ENCODE results near the gene MCM8.

Gene MCM8

DNA sequence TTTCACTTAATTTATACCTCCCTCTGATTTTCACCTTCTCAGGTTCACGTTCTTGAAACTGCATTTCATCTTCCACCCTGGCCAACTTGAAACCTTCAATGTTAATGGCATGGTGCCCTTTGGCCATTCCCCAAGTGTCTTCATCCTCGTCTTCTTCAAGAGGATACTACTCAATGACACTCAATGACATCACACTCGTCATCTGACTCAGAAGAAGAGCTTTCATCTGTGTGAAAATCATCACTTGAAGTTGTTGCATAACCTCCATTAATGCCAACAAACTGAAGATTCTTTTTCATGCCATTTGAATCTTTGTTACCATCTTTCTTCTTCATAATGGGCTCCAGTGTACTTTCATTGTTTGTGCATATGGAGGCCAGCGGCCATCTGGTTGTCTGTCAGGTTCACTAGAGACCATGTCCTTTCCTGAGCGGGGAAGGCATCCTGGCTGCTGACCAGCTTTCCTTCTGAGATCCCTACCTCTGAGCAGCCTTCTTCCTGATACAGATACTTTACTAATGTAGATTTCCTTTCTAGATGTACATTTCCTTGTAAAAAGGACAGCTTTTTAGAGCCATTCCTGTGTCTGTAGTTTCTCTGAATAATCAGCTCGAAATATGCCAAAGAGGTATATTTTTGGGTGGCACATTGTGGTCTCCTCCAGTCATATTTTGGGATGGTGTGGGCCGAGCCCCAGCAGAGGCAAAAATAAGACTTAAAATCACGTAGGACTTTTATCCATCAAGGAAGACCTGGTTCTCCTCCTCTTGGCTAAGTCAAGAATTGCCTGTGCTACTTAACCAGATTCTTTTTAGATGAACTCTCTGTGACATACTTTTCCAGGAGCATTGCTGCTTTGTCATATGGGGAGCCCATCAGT, 21.4 kb upstream of the MCM8 start:
- Histone ChIP-seq H2AFZ (ENCODE audit: low read depth, low read length) (no peak overlapping the region), H3K9ac (ENCODE audit: low read depth, low read length) (no peak overlapping the region), H4K20me1 (ENCODE audit: insufficient read depth, low read length) (no peaks in the 10 kb centered on the region), H3K9me3 (ENCODE audit: insufficient read depth, low read length, severe bottlenecking) (no peaks in the 10 kb centered on the region), H3K27ac (ENCODE audit: low read length) (no peak overlapping the region), H3K4me2 (ENCODE audit: insufficient read depth, low read length) (no peak overlapping the region), H3K4me1 (ENCODE audit: insufficient read depth, low read length) (no peaks in the 10 kb centered on the region), H3K27me3 (ENCODE audit: insufficient read depth, low read length, poor library complexity) (peaks cover 39% of the 10 kb centered on the region), H3K4me3 (ENCODE audit: low read depth in 1 of 2, low read length in 2 of 2) (no peak overlapping the region), H3K36me3 (ENCODE audit: insufficient read depth, low read length) (no peaks in the 10 kb centered on the region), H3K79me2 (ENCODE audit: insufficient read depth, low read length) (no peaks in the 10 kb centered on the region)
- no peak for DNase-seq
- no peak for ATAC-seq (ENCODE audit: insufficient read depth, low read depth)
- TF ChIP-seq, protein P1, sequence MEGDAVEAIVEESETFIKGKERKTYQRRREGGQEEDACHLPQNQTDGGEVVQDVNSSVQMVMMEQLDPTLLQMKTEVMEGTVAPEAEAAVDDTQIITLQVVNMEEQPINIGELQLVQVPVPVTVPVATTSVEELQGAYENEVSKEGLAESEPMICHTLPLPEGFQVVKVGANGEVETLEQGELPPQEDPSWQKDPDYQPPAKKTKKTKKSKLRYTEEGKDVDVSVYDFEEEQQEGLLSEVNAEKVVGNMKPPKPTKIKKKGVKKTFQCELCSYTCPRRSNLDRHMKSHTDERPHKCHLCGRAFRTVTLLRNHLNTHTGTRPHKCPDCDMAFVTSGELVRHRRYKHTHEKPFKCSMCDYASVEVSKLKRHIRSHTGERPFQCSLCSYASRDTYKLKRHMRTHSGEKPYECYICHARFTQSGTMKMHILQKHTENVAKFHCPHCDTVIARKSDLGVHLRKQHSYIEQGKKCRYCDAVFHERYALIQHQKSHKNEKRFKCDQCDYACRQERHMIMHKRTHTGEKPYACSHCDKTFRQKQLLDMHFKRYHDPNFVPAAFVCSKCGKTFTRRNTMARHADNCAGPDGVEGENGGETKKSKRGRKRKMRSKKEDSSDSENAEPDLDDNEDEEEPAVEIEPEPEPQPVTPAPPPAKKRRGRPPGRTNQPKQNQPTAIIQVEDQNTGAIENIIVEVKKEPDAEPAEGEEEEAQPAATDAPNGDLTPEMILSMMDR (IDR thresholded peaks at IDR 0.05; ENCODE audit: borderline replicate concordance, extremely low read depth, low read length, poor library complexity, severe bottlenecking) = no peak
- TF ChIP-seq EZH2 (IDR thresholded peaks at IDR 0.05; ENCODE audit: borderline replicate concordance, low read depth, low read length, severe bottlenecking) = no peak

DNA sequence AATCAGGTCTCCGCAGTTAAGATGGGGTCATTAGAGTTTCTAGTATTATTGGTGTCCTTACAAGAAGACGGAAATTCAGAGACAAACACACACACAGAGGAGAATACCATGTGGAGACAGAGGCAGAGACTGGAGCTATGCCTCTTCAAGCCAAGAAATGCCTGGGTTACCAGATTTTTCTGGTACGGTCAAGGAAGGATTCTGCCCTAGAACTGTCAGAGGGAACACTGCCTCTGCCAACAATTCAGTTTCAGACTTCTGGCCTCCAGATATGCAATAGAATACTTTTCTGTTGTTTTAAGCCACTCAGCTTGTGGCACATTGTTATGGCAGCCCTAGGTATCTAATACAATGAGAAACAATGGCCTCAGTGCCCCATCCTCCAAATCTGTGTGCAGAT, 19.0 kb upstream of the MCM8 start:
- Histone ChIP-seq H2AFZ (ENCODE audit: low read depth, low read length) (no peak overlapping the region), H3K4me1 (ENCODE audit: insufficient read depth, low read length) (no peaks in the 10 kb centered on the region), H3K36me3 (ENCODE audit: insufficient read depth, low read length) (no peaks in the 10 kb centered on the region)

DNA sequence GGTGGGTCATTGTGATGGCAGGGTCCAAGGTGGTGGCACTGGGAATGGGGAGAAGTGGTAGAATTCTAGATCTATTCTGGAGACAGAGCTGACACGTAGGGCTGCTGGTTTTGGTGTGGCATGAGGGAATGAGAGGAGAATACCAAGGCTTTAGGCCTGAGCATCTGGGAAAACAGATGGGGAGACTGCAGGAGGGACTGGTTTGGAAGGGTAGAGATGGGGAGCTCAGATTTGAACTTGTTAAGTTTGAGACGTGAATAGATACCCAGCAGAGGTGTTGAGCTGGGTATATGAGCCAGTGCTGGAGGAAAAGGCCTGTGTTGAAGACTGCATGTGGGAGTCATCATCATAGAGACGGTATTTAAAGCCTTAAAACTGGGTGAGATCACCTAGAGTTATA, 17.7 kb upstream of the MCM8 start:
- H3K4me1 ChIP-seq (ENCODE audit: insufficient read depth, low read length) = no peaks in the 10 kb centered on the region
- H2AFZ ChIP-seq (ENCODE audit: low read depth, low read length) = no peak overlapping the region
- H3K27me3 ChIP-seq (ENCODE audit: insufficient read depth, low read length, poor library complexity) = peaks cover 21% of the 10 kb centered on the region
- no peak overlapping the region for H3K4me3 ChIP-seq (ENCODE audit: low read depth in 1 of 2, low read length in 2 of 2)
- H3K4me2 ChIP-seq (ENCODE audit: insufficient read depth, low read length) = no peak overlapping the region
- no peak overlapping the region for H3K27ac ChIP-seq (ENCODE audit: low read length)
- no peak for DNase-seq
- no peak overlapping the region for H3K9ac ChIP-seq (ENCODE audit: low read depth, low read length)
- peaks cover under 1% of the 10 kb centered on the region; the same call in 1 of the 2 replicates for H3K36me3 ChIP-seq (ENCODE audit: insufficient read depth, low read length)
- H3K9me3 ChIP-seq (ENCODE audit: insufficient read depth, low read length, severe bottlenecking) = no peaks in the 10 kb centered on the region
- ATAC-seq (ENCODE audit: insufficient read depth, low read depth) = no peak
- H4K20me1 ChIP-seq (ENCODE audit: insufficient read depth, low read length) = no peaks in the 10 kb centered on the region
- no peaks in the 10 kb centered on the region for H3K79me2 ChIP-seq (ENCODE audit: insufficient read depth, low read length)
- TF ChIP-seq, protein P1 (IDR thresholded peaks at IDR 0.05; ENCODE audit: borderline replicate concordance, extremely low read depth, low read length, poor library complexity, severe bottlenecking) = no peak
- no peak for TF ChIP-seq EZH2 (IDR thresholded peaks at IDR 0.05; ENCODE audit: borderline replicate concordance, low read depth, low read length, severe bottlenecking)

More for the DNA sequence above, 19.0 kb upstream of the MCM8 start:
- no peak overlapping the region for H3K4me2 ChIP-seq (ENCODE audit: insufficient read depth, low read length)
- H3K4me3 ChIP-seq (ENCODE audit: low read depth in 1 of 2, low read length in 2 of 2) = no peak overlapping the region
- DNase-seq (no peak), ATAC-seq (ENCODE audit: insufficient read depth, low read depth) (no peak)
- TF ChIP-seq EZH2 (IDR thresholded peaks at IDR 0.05; ENCODE audit: borderline replicate concordance, low read depth, low read length, severe bottlenecking) = no peak
- TF ChIP-seq, protein P1 (IDR thresholded peaks at IDR 0.05; ENCODE audit: borderline replicate concordance, extremely low read depth, low read length, poor library complexity, severe bottlenecking) = no peak
- H3K9ac ChIP-seq (ENCODE audit: low read depth, low read length) = no peak overlapping the region
- H3K9me3 ChIP-seq (ENCODE audit: insufficient read depth, low read length, severe bottlenecking) = no peaks in the 10 kb centered on the region
- H4K20me1 ChIP-seq (ENCODE audit: insufficient read depth, low read length) = no peaks in the 10 kb centered on the region
- peaks cover 29% of the 10 kb centered on the region for H3K27me3 ChIP-seq (ENCODE audit: insufficient read depth, low read length, poor library complexity)
- no peaks in the 10 kb centered on the region for H3K79me2 ChIP-seq (ENCODE audit: insufficient read depth, low read length)
- no peak overlapping the region for H3K27ac ChIP-seq (ENCODE audit: low read length)
